Left ventricle myocardium inferior (tissue), 1 donor: Measurements from ENCODE around the gene CNNM2. TPM values are rescaled to one million over a fixed set of nuclear protein-coding genes. Genes with fewer than 3 reads are reported as not detected.

Experiments
- DNase-seq: peaks from one replicate; pipeline ENCODE4 v3.0.0-alpha.2; 2020
- H3K27ac ChIP-seq: fragments of 200-600 bp; replicated peaks from 2 replicates; pipeline ENCODE4 v1.8.0; 2021
- H3K27me3 ChIP-seq: fragments of 200-600 bp; 2 replicates; pipeline ENCODE4 v1.8.0; 2021; ENCODE audit warnings: low read depth
- H3K36me3 ChIP-seq: fragments of 200-600 bp; 2 replicates; pipeline ENCODE4 v1.8.0; 2021
- H3K4me1 ChIP-seq: fragments of 200-600 bp; 2 replicates; pipeline ENCODE4 v1.8.0; 2021
- H3K4me3 ChIP-seq: fragments of 200-600 bp; 2 replicates; pipeline ENCODE4 v1.8.0; 2021; ENCODE audit warnings: mild to moderate bottlenecking, moderate library complexity
- H3K9me3 ChIP-seq: fragments of 200-600 bp; replicated peaks from 2 replicates; pipeline ENCODE4 v1.8.0; 2021
- CTCF ChIP-seq: fragments of 200-600 bp; IDR thresholded peaks from 2 replicates; pipeline ENCODE4 v1.8.0; 2021; ENCODE audit warnings: antibody characterized with exemption, mild to moderate bottlenecking, borderline replicate concordance
- intact Hi-C: fragments of 100-400 bp; cut with micrococcal nuclease; formaldehyde crosslinking; loops from one replicate; pipeline ENCODE4 v1.11.0; 2022
- total RNA-seq: library from RNA; stranded (reverse); fragmentation: NEBNext Ultra II Directional; extraction: Animal tissue kit (Norgen Biotek cat#: 25700); gene quantifications from one replicate; pipeline ENCODE4 v1.2.1, GENCODE V29; 2021
- donor health status: DM: no; HTN: yes; CAD: no; lungs with severe emphysema.

Gene CNNM2
- total RNA-seq, 1 donor from 2014 or later: 3.3 TPM

- Histone ChIP-seq H3K36me3 (no peaks in the 10 kb centered on the region), H3K4me3 (no peak overlapping the region), H3K9me3 (no peaks in the 10 kb centered on the region), H3K27ac (no peak overlapping the region), H3K27me3 (no peaks in the 10 kb centered on the region), H3K4me1 (peaks cover 93% of the 10 kb centered on the region)
- TF ChIP-seq CTCF: no peak
- no peak for DNase-seq
- intact Hi-C loops: no loop called here
Measured at GRCh38 chr10:103117247-103117646, 199.2 kb downstream of the CNNM2 start.

GRCh38 chr10:103120546-103120945, 202.5 kb downstream of the CNNM2 start:
- Histone ChIP-seq H3K36me3 (no peaks in the 10 kb centered on the region), H3K9me3 (no peaks in the 10 kb centered on the region), H3K4me1 (peaks cover 96% of the 10 kb centered on the region), H3K4me3 (no peak overlapping the region), H3K27ac (peak overlapping the region; percentile 66), H3K27me3 (no peaks in the 10 kb centered on the region)
- no peak for TF ChIP-seq CTCF
- intact Hi-C loops: no loop called here
- DNase-seq: no peak

DNA sequence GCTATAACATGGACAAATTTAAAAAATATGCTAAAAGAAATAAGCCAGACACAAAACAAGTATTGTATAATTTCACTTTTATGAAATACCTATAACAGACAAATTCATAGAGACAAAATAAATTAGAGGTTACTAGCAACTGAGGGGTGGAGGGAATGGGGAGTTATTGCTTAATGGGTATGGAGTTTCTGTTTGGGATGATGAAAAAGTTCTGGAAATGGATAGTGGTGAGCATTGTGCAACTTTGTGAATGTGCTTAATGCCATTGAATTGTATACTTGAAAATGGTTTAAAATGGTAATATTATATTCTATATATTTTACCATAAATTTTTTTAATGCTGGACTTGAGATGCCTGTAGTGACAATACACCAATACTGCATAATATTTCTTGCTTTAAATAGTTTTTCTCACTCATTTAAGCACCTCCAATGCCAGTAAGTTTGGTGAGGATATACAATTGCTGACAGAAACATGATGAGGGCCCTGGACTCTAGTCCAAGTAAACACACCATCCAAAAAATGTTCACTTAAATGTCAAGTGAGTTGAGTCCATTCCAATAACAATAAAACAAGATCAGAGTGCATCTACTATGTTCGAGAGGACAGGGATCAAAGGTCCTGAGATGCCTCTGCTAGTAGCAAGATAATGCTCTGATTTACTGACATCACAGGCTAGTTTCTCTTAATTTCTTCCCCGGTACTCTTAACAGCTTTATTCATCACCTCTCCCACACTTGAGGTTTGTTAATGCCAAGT, 203.1 kb downstream of the CNNM2 start:
- no peaks in the 10 kb centered on the region for H3K9me3 ChIP-seq
- no peak for TF ChIP-seq CTCF
- H3K27me3 ChIP-seq: no peaks in the 10 kb centered on the region
- intact Hi-C loops: no loop called here
- peak overlapping the region; percentile 66 for H3K27ac ChIP-seq
- H3K4me1 ChIP-seq: peaks cover 96% of the 10 kb centered on the region
- no peak for DNase-seq
- no peaks in the 10 kb centered on the region for H3K36me3 ChIP-seq
- no peak overlapping the region for H3K4me3 ChIP-seq

DNA sequence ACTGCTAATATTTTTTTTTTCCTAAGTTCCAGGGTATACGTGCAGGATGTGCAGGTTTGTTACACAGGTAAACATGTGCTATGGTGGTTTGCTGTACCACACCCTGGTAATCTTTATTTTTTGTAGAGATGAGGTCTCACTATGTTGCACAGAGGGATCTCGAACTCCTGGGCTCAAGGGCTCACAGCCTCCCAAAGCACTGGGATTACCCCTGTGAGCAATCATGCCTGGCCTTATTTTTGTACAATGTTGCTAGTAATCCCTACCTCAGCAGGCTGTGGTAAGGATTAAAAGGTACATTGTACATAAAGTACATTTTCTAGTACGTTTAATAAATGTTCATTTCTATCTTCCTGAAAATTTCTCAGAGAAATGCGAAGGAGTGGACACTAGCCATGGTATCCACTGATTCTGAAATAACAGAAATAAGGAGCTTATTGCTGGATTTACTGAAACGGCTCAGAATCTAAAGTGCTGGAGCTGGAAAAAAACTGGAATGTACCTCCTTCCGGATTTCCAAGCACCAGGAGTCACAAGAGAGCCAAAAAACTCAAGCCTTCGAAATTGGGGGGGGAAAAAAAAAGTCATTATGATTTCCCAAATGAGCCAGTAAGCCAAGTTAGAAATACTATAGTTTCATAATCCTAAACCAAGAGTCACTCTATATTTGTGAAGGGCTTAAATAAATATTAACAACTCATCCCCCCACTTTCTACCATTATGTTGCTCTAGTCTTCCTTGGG, 205.4 kb downstream of the CNNM2 start:
- H3K36me3 ChIP-seq: peaks cover 10% of the 10 kb centered on the region
- peaks cover 78% of the 10 kb centered on the region for H3K4me1 ChIP-seq
- H3K27me3 ChIP-seq: no peaks in the 10 kb centered on the region
- no peak for TF ChIP-seq CTCF
- H3K9me3 ChIP-seq: no peaks in the 10 kb centered on the region
- no peak for DNase-seq
- H3K4me3 ChIP-seq: no peak overlapping the region
- intact Hi-C loops: no loop called here
- H3K27ac ChIP-seq: peak overlapping the region; percentile 66

DNA sequence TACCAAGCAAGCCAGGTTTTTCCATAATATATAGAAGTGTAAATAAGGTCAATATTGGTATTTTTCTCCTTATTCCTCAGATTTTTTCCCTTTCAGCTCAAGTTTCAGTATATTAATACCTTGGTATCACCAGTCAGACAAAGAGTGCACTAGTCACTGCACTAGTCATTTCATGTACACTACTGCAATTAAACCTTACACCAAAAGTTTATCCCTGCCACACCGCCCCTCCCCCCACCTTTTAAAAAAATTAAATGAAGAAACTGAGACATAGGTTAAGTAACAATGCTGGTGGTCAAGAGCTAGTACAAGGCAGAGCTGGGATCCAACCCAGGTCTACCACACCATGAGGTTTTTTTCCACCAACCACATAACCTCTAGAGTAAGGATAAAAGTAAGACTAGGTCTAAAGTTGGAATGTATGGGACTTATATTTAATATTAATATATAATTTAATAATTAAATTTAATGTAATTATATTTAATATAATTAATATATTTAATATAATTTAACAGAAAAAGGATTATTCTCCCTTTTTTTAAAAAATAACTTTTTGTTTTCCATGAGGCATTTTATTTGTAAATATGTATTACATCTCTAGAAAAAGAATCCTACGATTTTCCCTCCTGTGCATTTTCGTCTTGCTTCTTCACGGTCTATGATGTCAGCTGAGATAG, 206.5 kb downstream of the CNNM2 start:
- Histone ChIP-seq H3K4me3 (no peak overlapping the region), H3K9me3 (no peaks in the 10 kb centered on the region), H3K36me3 (peaks cover 10% of the 10 kb centered on the region), H3K27me3 (no peaks in the 10 kb centered on the region), H3K4me1 (peaks cover 67% of the 10 kb centered on the region), H3K27ac (peak overlapping the region; percentile 66)
- DNase-seq: no peak
- intact Hi-C loops: no loop called here
- no peak for TF ChIP-seq CTCF
